Measurements from ENCODE around the gene MAPK7.
"Not testable (repeated sequence)": the region's sequence is repeated elsewhere in the genome, so short reads cannot be mapped to it uniquely, and the experiment has no call there.

The MAPK7 gene

DNA sequence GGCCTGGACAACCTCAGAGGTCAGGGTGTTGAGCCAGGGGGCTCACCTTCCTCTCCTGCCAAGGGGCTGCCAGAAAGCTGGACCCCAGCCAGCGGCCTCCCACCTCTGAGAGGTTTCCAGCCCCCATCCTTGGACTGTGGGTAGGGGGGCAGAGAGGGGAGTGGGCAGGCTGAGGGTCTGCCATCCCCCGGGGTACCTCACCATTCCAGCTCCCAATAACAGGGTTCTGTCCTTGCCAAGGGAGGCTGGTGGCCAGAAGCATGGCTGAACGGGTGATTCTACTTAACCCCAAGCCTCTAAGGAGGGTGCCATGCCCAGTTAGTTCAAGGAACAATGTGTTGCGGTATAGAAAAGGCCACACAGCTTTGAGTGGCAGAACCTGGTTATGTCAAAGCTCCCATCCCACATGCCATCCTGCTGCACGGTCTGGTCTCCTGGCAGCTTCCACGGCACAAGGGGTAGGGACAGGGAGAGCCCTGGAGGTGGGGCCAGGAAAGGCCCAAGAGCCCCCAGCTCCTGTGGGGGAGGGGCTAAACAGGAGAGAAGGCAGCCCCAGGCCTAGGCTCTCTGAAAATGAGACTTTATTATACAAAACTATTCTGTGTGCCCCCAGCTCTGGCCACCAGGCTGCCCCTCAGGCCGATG, 35.6 kb upstream of the MAPK7 start:
- no peak for DNase-seq (ENCODE audit: low read depth in 2 of 3, low spot score in 1 of 3)

DNA sequence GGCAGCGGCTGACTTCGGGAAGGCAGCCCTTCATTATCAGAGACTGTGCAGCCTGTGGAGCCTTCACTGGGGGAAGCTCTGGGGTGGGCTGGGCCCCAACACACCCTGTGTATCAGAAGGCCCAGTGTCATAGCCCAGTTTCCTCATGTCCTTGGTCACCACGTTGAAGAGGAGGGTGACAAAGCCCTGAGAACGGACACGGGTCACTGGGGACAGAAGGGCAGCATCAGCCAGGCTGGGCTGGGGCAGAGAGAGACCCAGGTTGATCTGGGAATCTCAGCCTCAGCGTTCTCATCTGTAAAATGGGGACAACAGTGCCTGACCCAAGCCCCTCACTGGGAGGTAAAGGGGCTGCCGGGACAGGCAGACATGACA, 35.1 kb upstream of the MAPK7 start:
- DNase-seq (ENCODE audit: low read depth in 2 of 3, low spot score in 1 of 3), result no peak

DNA sequence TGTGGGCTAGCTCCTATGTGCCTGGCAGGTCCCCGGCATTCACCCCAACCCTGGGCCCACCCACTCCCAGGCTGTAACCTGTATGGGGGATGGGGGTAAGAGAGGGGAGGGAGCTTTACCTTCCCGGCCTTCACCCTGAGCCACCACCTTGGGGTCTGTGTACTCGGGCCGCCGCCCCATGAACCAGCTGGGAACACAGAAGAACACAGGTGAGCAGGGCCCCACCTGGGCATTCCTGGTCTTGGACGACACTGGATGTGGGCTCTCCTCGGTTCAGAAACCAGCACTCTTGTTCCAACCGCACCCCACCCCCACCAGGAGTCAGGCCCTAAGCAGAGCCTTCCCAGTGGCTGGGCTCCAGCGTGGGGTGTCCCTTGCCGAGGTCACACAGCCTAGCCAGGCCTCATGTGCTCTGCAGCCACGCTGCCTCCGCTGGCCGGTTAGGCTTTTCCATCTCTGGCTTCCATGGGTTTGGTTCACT, 34.6 kb upstream of the MAPK7 start:
- no peak for DNase-seq (ENCODE audit: low read depth in 2 of 3, low spot score in 1 of 3)

DNA sequence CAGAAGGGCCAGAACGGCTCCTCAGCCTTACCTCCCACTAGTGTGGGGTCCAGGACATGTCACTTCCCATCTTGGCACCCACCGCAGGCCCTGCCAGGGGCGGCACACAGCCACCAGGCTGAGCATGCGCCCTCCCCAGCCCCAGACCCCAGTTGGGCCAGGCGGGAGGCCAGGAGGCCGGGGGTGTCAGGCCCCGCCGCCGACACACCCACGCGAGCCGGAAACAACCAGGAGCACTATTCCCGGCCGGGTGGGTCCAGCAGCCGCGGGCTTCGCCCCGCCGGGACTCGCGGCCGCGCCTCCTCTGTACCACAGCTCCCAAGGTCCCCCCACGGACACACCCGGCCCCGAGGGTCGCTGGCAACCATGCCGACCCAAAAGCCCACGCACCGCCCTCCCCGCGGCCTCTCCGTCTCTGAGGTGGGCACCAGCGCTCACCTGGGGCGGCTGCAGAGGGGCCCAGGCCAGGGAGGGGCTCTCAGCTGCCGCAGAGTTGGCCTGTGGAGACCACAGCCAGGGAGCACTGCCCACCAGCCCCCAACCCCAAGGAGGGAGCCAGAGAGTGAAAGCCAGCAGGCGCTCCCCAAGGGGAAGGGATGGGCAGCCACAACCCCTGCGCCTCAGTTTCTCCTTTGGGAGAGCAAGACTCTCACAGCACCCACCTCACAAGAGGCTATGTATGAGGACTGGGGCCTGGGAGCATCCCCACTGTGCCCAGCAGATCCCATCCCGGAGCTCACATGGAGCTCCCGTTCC, 33.8 kb upstream of the MAPK7 start:
- no peak for DNase-seq (ENCODE audit: low read depth in 2 of 3, low spot score in 1 of 3)

DNA sequence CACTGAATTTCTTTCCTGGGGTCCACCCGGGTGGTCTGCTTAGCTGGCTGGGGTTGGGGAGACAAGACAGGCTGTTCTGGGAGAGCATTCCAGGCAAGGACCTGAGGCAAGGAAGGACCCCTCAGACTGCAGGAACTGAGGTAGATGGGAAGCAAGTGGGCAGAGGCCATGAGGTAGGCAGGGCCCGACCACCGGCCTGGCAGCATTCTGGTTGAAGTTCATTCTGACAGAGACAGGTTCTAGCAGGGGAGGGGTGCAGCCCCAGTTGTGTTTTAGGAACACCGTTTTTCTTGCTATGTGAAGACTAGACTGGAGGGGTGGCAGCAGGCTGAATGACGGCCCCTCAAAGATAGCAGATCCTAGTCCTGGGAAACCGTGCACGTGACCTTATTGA, 33.2 kb upstream of the MAPK7 start:
- no peak for DNase-seq (ENCODE audit: low read depth in 2 of 3, low spot score in 1 of 3)

DNA sequence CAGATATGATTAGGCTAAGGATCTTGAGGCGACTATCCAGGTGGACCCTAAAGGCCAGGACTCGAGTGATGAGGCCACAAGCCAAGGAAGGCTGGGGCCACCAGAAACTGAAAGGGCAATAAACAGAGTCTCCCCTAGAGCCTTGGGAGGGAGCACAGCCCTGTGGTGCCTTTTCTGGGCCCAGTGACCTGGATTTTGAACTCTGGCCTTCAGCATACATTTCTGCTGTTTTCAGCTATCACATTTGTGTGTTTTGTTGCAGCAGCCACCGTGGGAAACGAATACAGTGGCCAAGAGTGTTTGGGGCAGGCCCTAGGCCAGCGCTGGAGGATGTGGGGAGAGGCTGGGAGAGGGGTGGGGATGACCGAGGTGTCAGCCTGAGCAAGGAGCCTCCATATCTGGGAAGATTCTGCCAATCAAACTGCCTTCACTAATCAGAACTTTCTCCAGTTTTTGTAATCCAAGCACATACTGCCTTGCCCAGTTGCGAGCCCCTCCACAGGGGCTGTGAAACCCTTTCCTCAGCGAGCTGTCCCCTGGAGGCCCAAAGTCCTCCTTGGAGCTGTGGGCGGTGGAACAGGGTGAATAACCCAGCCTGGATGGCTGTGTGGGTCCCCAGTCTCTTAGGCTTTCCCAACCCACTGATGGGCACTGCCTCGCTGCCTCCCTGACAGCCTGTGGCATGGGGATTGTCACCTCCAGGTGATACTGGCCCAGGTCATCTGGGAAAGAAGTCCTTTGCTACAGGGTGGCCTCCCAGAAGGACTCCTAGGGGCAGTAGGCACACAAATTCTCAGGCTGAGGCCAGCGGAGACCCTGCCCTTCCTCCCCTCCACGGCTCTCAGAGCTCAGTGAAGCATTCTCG, 32.6 kb upstream of the MAPK7 start:
- no peak for DNase-seq (ENCODE audit: low read depth in 2 of 3, low spot score in 1 of 3)

DNA sequence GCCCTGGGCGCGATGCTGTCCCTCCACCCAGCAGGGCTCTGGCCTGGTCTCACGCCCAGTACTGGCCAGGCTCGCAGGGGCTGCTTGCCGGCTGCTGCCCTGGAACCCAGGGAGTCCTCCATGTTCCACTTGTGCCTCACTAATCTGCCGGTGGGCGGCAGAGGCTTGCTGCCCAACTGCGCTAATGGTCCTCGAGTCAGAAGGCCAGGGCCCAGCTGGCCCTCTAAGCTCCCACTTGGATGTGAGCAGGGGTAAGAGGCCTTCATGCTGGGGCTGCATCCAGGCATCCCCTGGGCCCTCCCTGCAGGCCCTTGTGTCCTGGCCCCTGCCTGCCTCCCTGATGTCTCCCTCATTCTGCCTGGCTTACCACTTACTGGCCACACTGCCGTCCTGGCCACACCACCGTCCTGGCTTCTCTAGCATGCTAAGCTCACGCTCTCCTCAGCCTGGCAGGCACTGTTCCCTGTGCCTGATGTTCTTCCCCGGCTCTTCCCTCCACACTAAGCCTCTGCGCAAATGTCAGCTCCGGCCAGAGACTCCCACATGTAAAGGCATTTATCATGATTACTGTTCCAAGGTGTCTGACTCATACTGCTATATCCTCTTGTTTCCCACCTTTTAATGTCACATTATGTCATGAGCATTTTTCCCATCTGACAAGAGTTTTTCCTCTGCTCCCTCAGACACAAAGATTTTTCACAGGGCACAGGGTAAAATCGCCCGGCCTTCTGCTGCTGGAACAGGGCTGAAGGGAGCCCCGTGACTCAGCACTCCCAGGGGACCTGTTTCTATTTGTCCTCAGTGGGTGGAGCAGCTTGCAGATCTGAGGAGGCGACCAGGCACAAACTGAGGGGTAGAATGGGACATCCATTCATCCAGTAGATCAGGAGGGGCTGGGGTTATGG, 31.7 kb upstream of the MAPK7 start:
- DNase-seq (ENCODE audit: low read depth in 2 of 3, low spot score in 1 of 3), result no peak

DNA sequence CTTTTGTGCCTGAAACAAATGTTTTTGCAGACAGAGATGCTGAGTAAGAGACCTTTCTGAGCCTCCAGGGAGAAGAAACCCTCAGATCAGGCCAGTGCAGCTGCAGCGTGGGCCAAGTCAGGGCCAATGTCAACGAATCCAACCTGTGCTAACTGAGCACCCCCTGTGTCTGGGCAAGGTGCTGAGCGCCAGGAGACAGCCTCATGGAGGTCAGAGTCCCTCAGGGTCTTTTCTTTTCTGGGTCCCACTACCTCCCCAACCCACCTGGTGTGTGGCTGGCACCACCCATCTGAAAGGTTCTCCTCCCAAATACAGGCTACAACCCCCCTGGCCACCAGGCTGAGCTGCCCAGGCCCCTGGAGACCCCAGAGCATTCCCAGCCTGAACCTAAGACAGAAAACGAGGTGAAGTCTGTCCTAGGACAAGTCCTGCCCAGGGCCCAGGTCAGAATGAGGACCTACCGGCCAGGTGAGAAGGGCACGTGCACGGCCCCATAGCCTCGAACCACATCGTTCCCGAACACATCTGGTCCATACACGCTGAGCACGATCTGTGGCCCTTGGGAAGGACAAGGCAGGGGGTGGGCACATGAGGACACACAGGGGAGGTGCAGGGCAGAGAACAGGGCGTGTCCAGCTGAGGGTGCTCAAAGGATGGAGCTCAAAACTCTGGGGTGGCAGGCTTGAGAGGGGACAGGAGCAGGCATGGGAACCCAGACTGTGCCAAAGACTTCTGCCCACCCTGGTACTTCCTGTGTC, 30.8 kb upstream of the MAPK7 start:
- DNase-seq (ENCODE audit: low read depth in 2 of 3, low spot score in 1 of 3), result no peak

DNA sequence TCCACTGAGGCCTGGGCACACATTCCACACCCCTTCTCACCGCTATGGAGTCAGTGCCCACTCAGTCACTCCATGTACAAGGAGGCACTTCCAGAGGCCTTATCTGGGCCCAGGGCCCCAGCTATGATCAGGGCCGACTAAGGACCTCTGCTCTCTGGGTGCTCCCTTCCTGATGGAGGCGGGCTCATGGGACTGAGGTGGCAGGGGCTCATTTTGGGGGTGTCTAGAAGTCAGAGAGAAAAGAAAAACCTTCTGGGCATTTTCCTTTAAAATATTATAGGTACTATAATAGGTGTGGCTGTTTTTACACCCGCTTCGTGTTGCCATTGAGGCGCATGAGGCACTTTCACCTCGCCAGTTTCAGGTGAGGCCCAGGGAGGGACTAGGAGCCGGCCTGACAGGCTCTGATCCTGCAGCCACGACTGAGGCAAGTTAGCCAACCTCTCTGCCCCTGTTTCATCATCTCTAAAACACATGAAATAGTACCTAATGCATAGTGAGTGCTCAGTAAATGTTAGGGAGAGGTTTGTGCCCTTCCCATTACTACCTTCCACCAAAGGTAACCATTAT, 30.1 kb upstream of the MAPK7 start:
- no peak for DNase-seq (ENCODE audit: low read depth in 2 of 3, low spot score in 1 of 3)

DNA sequence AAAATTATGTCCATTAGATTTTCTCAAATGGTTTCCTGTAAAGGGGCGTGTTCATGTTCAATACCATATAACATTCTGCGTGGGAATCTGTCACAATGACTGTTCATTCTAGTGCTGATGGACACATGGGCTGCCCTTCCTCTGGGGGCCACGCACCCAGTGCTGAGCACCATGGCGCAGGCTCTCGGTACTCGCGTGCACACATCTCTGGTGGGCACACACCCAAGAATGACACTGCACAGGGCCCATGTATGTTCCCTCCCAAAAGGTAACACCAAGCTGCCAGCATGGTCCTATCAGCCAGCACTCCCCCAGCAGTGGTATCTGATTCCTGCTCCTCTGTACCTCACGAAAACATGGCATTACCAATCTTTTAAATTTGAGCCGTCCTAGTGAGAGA, 29.5 kb upstream of the MAPK7 start:
- DNase-seq (ENCODE audit: low read depth in 2 of 3, low spot score in 1 of 3), result no peak

DNA sequence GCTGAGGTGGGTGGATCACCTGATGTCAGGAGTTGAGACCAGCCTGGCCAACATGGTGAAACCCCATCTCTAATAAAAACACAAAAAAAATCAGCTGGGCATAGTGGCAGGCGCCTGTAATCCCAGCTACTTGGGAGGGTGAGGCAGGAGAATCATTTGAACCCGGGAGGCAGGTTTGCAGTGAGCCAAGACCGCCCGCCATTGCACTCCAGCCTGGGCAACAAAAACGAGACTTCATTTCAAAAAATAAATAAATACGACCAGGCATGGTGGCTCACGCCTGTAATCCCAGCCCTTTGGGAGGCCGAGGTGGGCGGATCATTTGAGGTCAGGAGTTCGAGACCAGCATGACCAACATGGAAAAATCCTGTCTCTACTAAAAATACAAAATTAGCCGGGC, 24.9 kb upstream of the MAPK7 start:
- not testable (repeated sequence) for DNase-seq (ENCODE audit: low read depth in 2 of 3, low spot score in 1 of 3)

DNA sequence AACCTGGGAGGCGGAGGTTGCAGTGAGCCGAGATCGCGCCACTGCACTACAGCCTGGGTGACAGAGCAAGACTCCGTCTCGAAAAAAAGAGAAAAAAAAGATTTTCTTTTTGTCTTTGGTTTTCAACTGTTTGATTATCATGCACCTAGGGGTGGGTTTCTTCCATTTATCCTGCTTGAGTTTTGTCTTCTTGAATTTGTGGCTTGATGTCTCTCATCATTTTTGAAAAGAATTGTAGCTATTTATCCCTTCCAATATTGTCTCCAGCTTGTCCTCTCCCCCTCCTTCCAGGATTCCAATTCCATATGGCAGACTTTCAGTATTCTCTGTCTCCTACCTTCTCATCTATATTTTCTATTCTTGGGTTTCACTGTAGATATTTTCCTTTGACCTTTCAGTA, 23.6 kb upstream of the MAPK7 start:
- DNase-seq (ENCODE audit: low read depth in 2 of 3, low spot score in 1 of 3), result no peak

DNA sequence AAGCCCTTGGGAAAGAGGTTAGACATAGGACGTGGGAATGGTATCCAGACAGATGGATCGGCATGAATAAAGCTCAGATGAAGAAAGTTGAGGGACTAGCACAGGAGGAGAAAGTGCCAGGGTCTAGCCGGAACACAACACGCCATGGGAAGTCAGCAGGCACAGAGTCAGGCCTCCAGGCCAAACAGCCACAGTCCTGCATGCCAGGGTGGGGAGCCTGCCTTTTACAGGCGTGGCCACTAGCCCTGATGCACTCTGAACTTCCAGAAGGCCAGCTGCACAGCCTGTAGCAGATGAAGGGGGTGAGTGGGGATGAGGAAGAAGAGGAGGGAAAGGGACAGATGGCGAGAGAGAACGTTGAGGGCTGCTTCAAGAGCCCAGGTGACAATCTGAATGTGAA, 20.9 kb upstream of the MAPK7 start:
- DNase-seq (ENCODE audit: low read depth in 2 of 3, low spot score in 1 of 3), result no peak

DNA sequence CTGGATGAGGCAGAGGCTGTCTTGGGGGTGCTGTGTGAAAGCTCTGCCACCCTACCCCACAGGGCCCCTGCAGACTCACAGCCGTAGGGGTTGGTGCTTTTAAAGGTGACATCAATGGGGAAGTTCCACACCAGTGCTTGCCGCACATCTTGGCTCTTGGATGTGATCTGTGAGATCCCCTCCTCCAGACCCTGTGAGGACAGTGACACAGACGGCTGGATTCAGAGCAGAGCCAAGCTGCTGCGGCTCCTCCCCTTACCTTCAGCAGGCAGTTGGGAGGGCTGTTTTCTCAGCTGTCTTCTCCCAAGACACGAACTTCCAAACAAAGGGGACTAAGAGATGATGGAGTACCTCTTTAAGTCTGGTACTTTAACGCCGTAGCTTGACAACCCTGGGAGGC, 20.5 kb upstream of the MAPK7 start:
- DNase-seq (ENCODE audit: low read depth in 2 of 3, low spot score in 1 of 3), result no peak

DNA sequence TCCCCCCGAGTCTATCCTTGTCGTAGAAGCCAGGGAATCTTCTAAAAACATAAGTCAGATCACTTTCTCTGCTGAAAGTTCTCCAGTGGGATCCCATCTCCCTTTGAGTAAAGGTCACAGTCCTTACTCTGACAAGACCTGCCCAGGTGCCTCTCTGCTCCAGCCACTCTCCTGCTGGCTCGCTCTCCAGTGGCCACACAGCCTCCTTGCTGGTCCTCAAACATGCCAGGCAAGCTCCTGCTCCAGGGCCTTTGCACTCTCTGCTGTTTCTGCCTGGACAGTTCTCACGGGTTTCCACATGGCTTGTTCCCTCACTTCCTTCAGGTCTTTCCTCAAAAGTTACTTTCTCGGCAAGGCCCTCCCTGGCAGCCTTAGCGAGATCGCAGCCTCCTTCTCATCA, 19.1 kb upstream of the MAPK7 start:
- DNase-seq (ENCODE audit: low read depth in 2 of 3, low spot score in 1 of 3), result no peak

DNA sequence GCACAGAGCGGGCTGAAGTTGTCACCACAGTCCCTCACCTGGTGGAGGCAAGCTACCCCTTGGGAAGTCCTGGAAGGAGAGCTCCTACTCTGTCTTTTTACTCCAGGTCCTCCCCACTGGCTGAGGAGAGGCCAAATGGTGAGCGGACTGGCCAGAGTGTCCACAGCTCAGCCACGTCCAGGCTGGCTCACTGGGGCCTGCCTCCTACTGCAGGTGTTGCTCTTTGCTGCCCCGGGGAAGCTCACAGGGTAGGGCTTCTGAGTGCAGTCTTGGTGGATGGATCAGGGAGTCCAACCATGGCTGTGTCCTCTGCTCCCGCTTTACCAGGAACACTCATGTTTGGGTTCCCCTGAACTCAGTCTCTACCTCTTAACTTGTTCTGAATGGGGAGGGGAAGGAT, 18.4 kb upstream of the MAPK7 start:
- DNase-seq (ENCODE audit: low read depth in 2 of 3, low spot score in 1 of 3), result no peak

DNA sequence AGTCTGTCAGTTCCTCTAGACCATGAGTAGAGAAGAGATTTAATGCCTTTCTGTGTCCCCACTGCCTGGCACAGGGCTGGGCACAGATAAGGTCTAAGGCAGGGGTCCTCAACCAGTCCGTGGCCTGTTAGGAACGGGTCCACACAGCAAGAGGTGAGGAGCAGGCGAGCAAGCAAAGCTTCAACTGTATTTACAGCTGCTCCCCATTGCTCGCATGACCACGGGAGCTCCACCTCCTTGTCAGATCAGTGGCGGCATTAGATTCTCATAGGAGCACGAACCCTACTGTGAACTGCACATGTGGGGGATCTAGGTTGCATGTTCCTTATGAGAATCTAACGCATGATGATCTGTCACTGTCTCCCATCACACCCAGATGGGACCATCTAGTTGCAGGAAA, 17.5 kb upstream of the MAPK7 start:
- DNase-seq (ENCODE audit: low read depth in 2 of 3, low spot score in 1 of 3), result no peak

DNA sequence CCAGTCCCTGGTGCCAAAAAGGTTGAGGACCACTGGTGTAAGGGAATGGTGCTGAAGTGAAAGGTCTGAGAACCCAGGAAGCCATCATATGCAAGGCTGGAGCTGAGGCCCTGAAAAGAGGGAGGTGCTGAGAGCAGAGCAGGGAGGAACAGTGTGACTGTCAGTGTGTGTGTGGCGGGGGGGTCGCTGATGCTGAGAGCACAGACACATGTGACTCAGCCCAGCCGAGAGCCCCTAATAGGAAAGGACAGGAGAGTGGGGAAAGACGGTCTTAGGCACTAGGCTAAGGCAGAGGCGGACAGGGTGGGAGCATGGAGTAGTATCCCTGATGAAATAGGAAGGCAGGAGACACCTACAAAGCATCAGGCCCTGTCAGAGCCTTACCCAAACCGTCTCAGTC, 17.0 kb upstream of the MAPK7 start:
- DNase-seq (ENCODE audit: low read depth in 2 of 3, low spot score in 1 of 3), result no peak

DNA sequence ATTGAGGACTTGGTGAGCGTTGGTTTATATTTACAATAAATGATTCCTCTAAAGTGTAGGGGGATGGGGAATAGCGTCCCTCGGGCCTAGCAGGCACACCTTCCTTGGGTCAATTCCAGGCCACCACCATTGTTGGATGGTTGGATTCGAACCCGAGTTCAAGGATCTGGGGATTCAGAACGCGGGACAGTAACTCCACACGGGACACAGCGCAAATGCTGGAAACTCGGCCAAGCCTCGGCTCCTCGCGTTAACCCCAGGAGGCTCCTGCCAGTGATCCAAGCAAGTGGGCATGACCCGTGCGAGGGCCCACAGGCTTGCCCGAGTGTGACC, 16.4 kb upstream of the MAPK7 start:
- DNase-seq (ENCODE audit: low read depth in 2 of 3, low spot score in 1 of 3), result no peak
